ENCODE results near the gene NAALADL2.

The NAALADL2 gene

GRCh38 chr3:175185903-175186302 is 326.8 kb downstream of the NAALADL2 start:
- Histone ChIP-seq H3K4me2 (ENCODE audit: low read length) (no peak overlapping the region), H3K4me3 (ENCODE audit: low read length) (no peak overlapping the region), H3K36me3 (replicated peaks; ENCODE audit: low read depth, low read length) (no peaks in the 10 kb centered on the region), H3K9me3 (ENCODE audit: insufficient read depth, low read length) (no peaks in the 10 kb centered on the region), H3K4me1 (ENCODE audit: low read length) (peaks cover 11% of the 10 kb centered on the region), H3K79me2 (ENCODE audit: low read length) (no peaks in the 10 kb centered on the region), H4K20me1 (ENCODE audit: insufficient read depth, low read length) (no peaks in the 10 kb centered on the region), H3K27me3 (ENCODE audit: low read depth, low read length) (no peaks in the 10 kb centered on the region), H3K9ac (ENCODE audit: low read length) (no peak overlapping the region), H3K27ac (ENCODE audit: low read length) (no peak overlapping the region), H2AFZ (ENCODE audit: low read depth, low read length) (no peak overlapping the region)
- TF ChIP-seq, protein P1, sequence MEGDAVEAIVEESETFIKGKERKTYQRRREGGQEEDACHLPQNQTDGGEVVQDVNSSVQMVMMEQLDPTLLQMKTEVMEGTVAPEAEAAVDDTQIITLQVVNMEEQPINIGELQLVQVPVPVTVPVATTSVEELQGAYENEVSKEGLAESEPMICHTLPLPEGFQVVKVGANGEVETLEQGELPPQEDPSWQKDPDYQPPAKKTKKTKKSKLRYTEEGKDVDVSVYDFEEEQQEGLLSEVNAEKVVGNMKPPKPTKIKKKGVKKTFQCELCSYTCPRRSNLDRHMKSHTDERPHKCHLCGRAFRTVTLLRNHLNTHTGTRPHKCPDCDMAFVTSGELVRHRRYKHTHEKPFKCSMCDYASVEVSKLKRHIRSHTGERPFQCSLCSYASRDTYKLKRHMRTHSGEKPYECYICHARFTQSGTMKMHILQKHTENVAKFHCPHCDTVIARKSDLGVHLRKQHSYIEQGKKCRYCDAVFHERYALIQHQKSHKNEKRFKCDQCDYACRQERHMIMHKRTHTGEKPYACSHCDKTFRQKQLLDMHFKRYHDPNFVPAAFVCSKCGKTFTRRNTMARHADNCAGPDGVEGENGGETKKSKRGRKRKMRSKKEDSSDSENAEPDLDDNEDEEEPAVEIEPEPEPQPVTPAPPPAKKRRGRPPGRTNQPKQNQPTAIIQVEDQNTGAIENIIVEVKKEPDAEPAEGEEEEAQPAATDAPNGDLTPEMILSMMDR (IDR thresholded peaks at IDR 0.05; ENCODE audit: low read depth, low read length) = no peak
- no peak for TF ChIP-seq EZH2phosphoT487 (IDR thresholded peaks at IDR 0.05; ENCODE audit: low read depth)

GRCh38 chr3:175186511-175186910 is 327.4 kb downstream of the NAALADL2 start:
- no peak overlapping the region for H3K9ac ChIP-seq (ENCODE audit: low read length)
- no peaks in the 10 kb centered on the region for H3K27me3 ChIP-seq (ENCODE audit: low read depth, low read length)
- H3K4me1 ChIP-seq (ENCODE audit: low read length) = peaks cover 11% of the 10 kb centered on the region
- TF ChIP-seq, protein P1 (IDR thresholded peaks at IDR 0.05; ENCODE audit: low read depth, low read length) = no peak
- no peak for TF ChIP-seq EZH2phosphoT487 (IDR thresholded peaks at IDR 0.05; ENCODE audit: low read depth)
- H2AFZ ChIP-seq (ENCODE audit: low read depth, low read length) = no peak overlapping the region
- H3K36me3 ChIP-seq (replicated peaks; ENCODE audit: low read depth, low read length) = no peaks in the 10 kb centered on the region
- H4K20me1 ChIP-seq (ENCODE audit: insufficient read depth, low read length) = no peaks in the 10 kb centered on the region
- H3K4me3 ChIP-seq (ENCODE audit: low read length) = no peak overlapping the region
- no peaks in the 10 kb centered on the region for H3K9me3 ChIP-seq (ENCODE audit: insufficient read depth, low read length)
- no peaks in the 10 kb centered on the region for H3K79me2 ChIP-seq (ENCODE audit: low read length)
- no peak overlapping the region for H3K4me2 ChIP-seq (ENCODE audit: low read length)
- no peak overlapping the region for H3K27ac ChIP-seq (ENCODE audit: low read length)

DNA sequence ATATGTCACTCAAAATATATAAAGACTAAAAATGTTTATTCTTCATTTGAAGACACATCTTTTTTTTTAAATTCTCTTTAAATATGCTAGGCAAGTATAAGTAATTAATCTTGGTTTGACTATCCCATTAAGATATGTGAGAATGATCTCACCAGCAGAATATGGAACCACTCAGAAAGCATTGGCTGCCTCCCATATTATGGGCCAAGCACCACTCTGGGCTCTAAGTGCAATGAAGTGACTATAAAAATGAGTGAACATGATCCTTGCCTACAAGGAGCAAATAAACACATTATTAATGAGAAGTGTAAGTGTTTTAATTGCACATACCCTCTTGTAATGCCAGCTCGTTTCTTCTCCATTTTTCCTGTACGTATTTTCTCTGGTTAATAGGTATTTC is 328.5 kb downstream of the NAALADL2 start:
- H3K9ac ChIP-seq (ENCODE audit: low read length) = no peak overlapping the region
- no peaks in the 10 kb centered on the region for H3K9me3 ChIP-seq (ENCODE audit: insufficient read depth, low read length)
- H4K20me1 ChIP-seq (ENCODE audit: insufficient read depth, low read length) = no peaks in the 10 kb centered on the region
- H2AFZ ChIP-seq (ENCODE audit: low read depth, low read length) = no peak overlapping the region; the same call in 1 of the 2 replicates
- no peak overlapping the region for H3K4me2 ChIP-seq (ENCODE audit: low read length)
- no peak overlapping the region for H3K27ac ChIP-seq (ENCODE audit: low read length)
- H3K36me3 ChIP-seq (replicated peaks; ENCODE audit: low read depth, low read length) = peaks cover 2% of the 10 kb centered on the region
- no peak overlapping the region for H3K4me3 ChIP-seq (ENCODE audit: low read length)
- H3K79me2 ChIP-seq (ENCODE audit: low read length) = no peaks in the 10 kb centered on the region
- no peaks in the 10 kb centered on the region for H3K27me3 ChIP-seq (ENCODE audit: low read depth, low read length)
- TF ChIP-seq EZH2phosphoT487 (IDR thresholded peaks at IDR 0.05; ENCODE audit: low read depth) = no peak
- TF ChIP-seq, protein P1 (IDR thresholded peaks at IDR 0.05; ENCODE audit: low read depth, low read length) = no peak
- peaks cover 11% of the 10 kb centered on the region for H3K4me1 ChIP-seq (ENCODE audit: low read length)

DNA sequence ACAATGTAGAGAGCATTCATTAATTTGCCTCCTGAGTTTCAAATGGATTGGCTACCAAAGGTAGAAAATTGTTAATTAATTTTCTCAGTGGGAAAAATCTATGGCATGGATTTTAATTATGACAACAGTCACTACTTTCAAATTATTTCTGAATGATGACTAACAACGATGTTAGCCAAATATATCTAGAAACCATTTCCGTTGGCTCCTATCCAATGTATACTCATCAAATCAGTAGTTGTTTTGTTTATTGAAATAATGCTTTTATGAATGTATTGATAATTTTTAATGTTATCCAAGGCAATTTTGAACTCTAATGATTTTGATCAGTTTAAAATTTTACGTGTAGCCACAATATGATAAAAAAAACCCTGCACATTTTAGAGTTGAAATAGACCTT is 333.4 kb downstream of the NAALADL2 start:
- H3K79me2 ChIP-seq (ENCODE audit: low read length) = no peaks in the 10 kb centered on the region
- H3K9me3 ChIP-seq (ENCODE audit: insufficient read depth, low read length) = no peaks in the 10 kb centered on the region
- no peak overlapping the region for H3K27ac ChIP-seq (ENCODE audit: low read length)
- H3K4me3 ChIP-seq (ENCODE audit: low read length) = no peak overlapping the region
- peaks cover 7% of the 10 kb centered on the region for H3K36me3 ChIP-seq (replicated peaks; ENCODE audit: low read depth, low read length)
- no peaks in the 10 kb centered on the region for H3K27me3 ChIP-seq (ENCODE audit: low read depth, low read length)
- no peak overlapping the region for H3K4me2 ChIP-seq (ENCODE audit: low read length)
- peaks cover 17% of the 10 kb centered on the region for H3K4me1 ChIP-seq (ENCODE audit: low read length)
- H2AFZ ChIP-seq (ENCODE audit: low read depth, low read length) = no peak overlapping the region
- H4K20me1 ChIP-seq (ENCODE audit: insufficient read depth, low read length) = no peaks in the 10 kb centered on the region
- TF ChIP-seq, protein P1 (IDR thresholded peaks at IDR 0.05; ENCODE audit: low read depth, low read length) = no peak
- no peak for TF ChIP-seq EZH2phosphoT487 (IDR thresholded peaks at IDR 0.05; ENCODE audit: low read depth)
- no peak overlapping the region for H3K9ac ChIP-seq (ENCODE audit: low read length)

Data from OCI-LY3 (cell line).